KOPT-K1 (cell line): ENCODE data around the gene MYH7B.
A peak's percentile ranks its signal among the peaks of the same experiment; 100 is the strongest.

ENCODE experiments used
- H3K27ac ChIP-seq: fragments of 200-600 bp; sonication (generic); 2 replicates; pipeline ENCODE4 v1.5.1; 2016; ENCODE audit warnings: antibody characterized with exemption, mild to moderate bottlenecking, low read depth, low read length; ENCODE audit not compliant: poor library complexity, severe bottlenecking
- H3K36me3 ChIP-seq: fragments of 200-600 bp; sonication (generic); 2 replicates; pipeline ENCODE4 v1.5.1; 2017; ENCODE audit warnings: antibody characterized with exemption, mild to moderate bottlenecking, low read length, moderate library complexity; ENCODE audit not compliant: insufficient read depth
- H3K9me3 ChIP-seq: fragments of 200-600 bp; sonication (generic); 2 replicates; pipeline ENCODE4 v1.5.1; 2017; ENCODE audit warnings: antibody characterized with exemption, low read length, mild to moderate bottlenecking; ENCODE audit not compliant: insufficient read depth, poor library complexity, severe bottlenecking

MYH7B gene

GRCh38 chr20:34955231-34956040 is at the start of gene MYH7B, which contains the start of gene GSS:
Gene MYH7B, plus strand, starts transcription at chr20:34955868. Its CDS starts 22,138 bp downstream, at chr20:34978006.
Gene GSS, minus strand, starts transcription at chr20:34955806. Its CDS starts 3,954 bp downstream, at chr20:34951852.
- Histone ChIP-seq H3K36me3 (peaks cover 12% of the 10 kb centered on the region; the same call in 1 of the 2 replicates), H3K27ac (peak within 1 kb of the TSS; percentile 71), H3K9me3 (no peaks in the 10 kb centered on the region)

GRCh38 chr20:34907616-34908469 is 47.8 kb upstream of the MYH7B start:
- Histone ChIP-seq H3K36me3 (no peaks in the 10 kb centered on the region), H3K27ac (no peak overlapping the region), H3K9me3 (no peaks in the 10 kb centered on the region)

GRCh38 chr20:34915131-34915530 is 40.5 kb upstream of the MYH7B start:
- no peaks in the 10 kb centered on the region for H3K36me3 ChIP-seq
- H3K9me3 ChIP-seq = no peaks in the 10 kb centered on the region
- H3K27ac ChIP-seq = no peak overlapping the region

GRCh38 chr20:34915749-34916455 is 39.8 kb upstream of the MYH7B start:
- H3K36me3 ChIP-seq = no peaks in the 10 kb centered on the region
- no peak overlapping the region for H3K27ac ChIP-seq
- H3K9me3 ChIP-seq = no peaks in the 10 kb centered on the region

- Histone ChIP-seq H3K36me3 (no peaks in the 10 kb centered on the region), H3K9me3 (no peaks in the 10 kb centered on the region), H3K27ac (no peak overlapping the region)
Observed at GRCh38 chr20:34916774-34917354, 38.8 kb upstream of the MYH7B start.

GRCh38 chr20:34920055-34920454 is 35.6 kb upstream of the MYH7B start:
- H3K27ac ChIP-seq = no peak overlapping the region
- no peaks in the 10 kb centered on the region for H3K36me3 ChIP-seq
- no peaks in the 10 kb centered on the region for H3K9me3 ChIP-seq

- no peak overlapping the region for H3K27ac ChIP-seq
- no peaks in the 10 kb centered on the region for H3K9me3 ChIP-seq
- no peaks in the 10 kb centered on the region for H3K36me3 ChIP-seq
Observed at GRCh38 chr20:34921436-34921835, 34.2 kb upstream of the MYH7B start.

- peaks cover 3% of the 10 kb centered on the region; the same call in 1 of the 2 replicates for H3K36me3 ChIP-seq
Observed at GRCh38 chr20:34922654-34923381, 32.9 kb upstream of the MYH7B start.

GRCh38 chr20:34923414-34923813 is 32.3 kb upstream of the MYH7B start:
- Histone ChIP-seq H3K36me3 (peaks cover 8% of the 10 kb centered on the region; the same call in 1 of the 2 replicates), H3K9me3 (no peaks in the 10 kb centered on the region)

More at GRCh38 chr20:34922654-34923381, 32.9 kb upstream of the MYH7B start:
- Histone ChIP-seq H3K9me3 (no peaks in the 10 kb centered on the region), H3K27ac (no peak overlapping the region)

GRCh38 chr20:34925341-34925740 is 30.3 kb upstream of the MYH7B start:
- Histone ChIP-seq H3K36me3 (peaks cover 24% of the 10 kb centered on the region), H3K27ac (peak overlapping the region; percentile 47)

More at GRCh38 chr20:34923414-34923813, 32.3 kb upstream of the MYH7B start:
- H3K27ac ChIP-seq = no peak overlapping the region

GRCh38 chr20:34925981-34926380 is 29.7 kb upstream of the MYH7B start:
- Histone ChIP-seq H3K9me3 (no peaks in the 10 kb centered on the region), H3K36me3 (peaks cover 30% of the 10 kb centered on the region), H3K27ac (peak overlapping the region; percentile 47)

More at GRCh38 chr20:34925341-34925740, 30.3 kb upstream of the MYH7B start:
- no peaks in the 10 kb centered on the region for H3K9me3 ChIP-seq

- H3K36me3 ChIP-seq = peaks cover 36% of the 10 kb centered on the region
- no peaks in the 10 kb centered on the region for H3K9me3 ChIP-seq
- H3K27ac ChIP-seq = peak overlapping the region; percentile 47
Observed at GRCh38 chr20:34926581-34926980, 29.1 kb upstream of the MYH7B start.

- no peaks in the 10 kb centered on the region for H3K9me3 ChIP-seq
- peaks cover 48% of the 10 kb centered on the region for H3K36me3 ChIP-seq
- H3K27ac ChIP-seq = peak overlapping the region; percentile 47
Observed at GRCh38 chr20:34927736-34928135, 27.9 kb upstream of the MYH7B start.

GRCh38 chr20:34928411-34928810 is 27.3 kb upstream of the MYH7B start:
- H3K27ac ChIP-seq = no peak overlapping the region
- H3K36me3 ChIP-seq = peaks cover 55% of the 10 kb centered on the region
- H3K9me3 ChIP-seq = no peaks in the 10 kb centered on the region
